T-helper 2 cell treated with Interferon-gamma antibody and Interleukin-4, amounts not matched to agents 100 ng/mL and 5 ng/mL, for 36 hours (primary cell): ENCODE data around the gene ALG8. TPM values are rescaled to one million over a fixed set of nuclear protein-coding genes. Genes with fewer than 3 reads are reported as not detected.

Experiments used
- total RNA-seq: library from RNA; stranded (reverse); gene quantifications from 2 replicates; pipeline ENCODE4 v1.2.3, GENCODE V29; 2022

Gene ALG8
- total RNA-seq, 1 donor from 2014 or later = 66.7 TPM

Other genes with a start within 250 kb of the ALG8 start
- 56.4 and 57.1 TPM in 2 replicates for gene INTS4, start 145.0 kb downstream of the ALG8 start, total RNA-seq
- gene KCTD14, start 116.3 kb downstream of the ALG8 start, total RNA-seq = 0.39 and 0.45 TPM in 2 replicates
- gene THRSP, start 75.8 kb downstream of the ALG8 start, total RNA-seq = not detected in 2 replicates
- 198 and 207 TPM in 2 replicates for gene NDUFC2, start 59.8 kb downstream of the ALG8 start, total RNA-seq
- gene KCTD21, start 49.0 kb upstream of the ALG8 start, total RNA-seq = 10.6 and 11.3 TPM in 2 replicates
- gene USP35, start 49.3 kb upstream of the ALG8 start, total RNA-seq = 13.8 and 14.6 TPM in 2 replicates